A549 (cell line): ENCODE data around the gene KAT6B. TPM values are rescaled to one million over a fixed set of nuclear protein-coding genes. Genes with fewer than 3 reads are reported as not detected.

ENCODE experiments used
- ATAC-seq, 2 experiments: fragments of 200-7000 bp in 1 of 2; fragments of >200 bp in 1 of 2; cut with Nextera tagmentation in 1 of 2; cut with Tn5 transposase in 1 of 2; 3 replicates each; pipeline versions ENCODE4 v1.8.0 to v1.9.1; 2018 to 2020; ENCODE audit warnings: mild to moderate bottlenecking in 1 of 2, moderate library complexity in 1 of 2
- CTCF ChIA-PET: fragments of 300-600 bp; sonication (Branson Sonifier 250); formaldehyde crosslinking; extraction: SDS; loops from one replicate; lab custom pipeline; 2021; ENCODE audit warnings: antibody characterized with exemption, inconsistent platforms; lab: Yijun Ruan, JAX
- POLR2A ChIA-PET: fragments of 350-600 bp; formaldehyde crosslinking; extraction: SDS; loops from one replicate; lab custom pipeline; 2021; ENCODE audit warnings: antibody characterized with exemption, inconsistent platforms; lab: Yijun Ruan, JAX
- DNase-seq, 2 experiments: peaks; one replicate each; pipeline versions ENCODE4 v3.0.0 to v3.0.0-alpha.2; 2011 to 2016; ENCODE audit warnings: low read depth in 1 of 2, low spot score in 1 of 2
- FAIRE-seq: peaks from 2 replicates; lab custom pipeline; 2011; peaks lifted over from hg19 to GRCh38; lab: Jason Lieb, UNC
- H3K27ac ChIP-seq, 2 experiments: fragments of >200 bp; sonication (Bioruptor Twin); formaldehyde crosslinking; 3 replicates each; pipeline ENCODE4 v1.5.1; 2016 to 2017
- H3K4me1 ChIP-seq: fragments of >200 bp; sonication (Bioruptor Twin); formaldehyde crosslinking; 3 replicates; pipeline ENCODE4 v1.6.1; 2016
- H3K4me2 ChIP-seq: fragments of >200 bp; sonication (Bioruptor Twin); formaldehyde crosslinking; 3 replicates; pipeline ENCODE4 v1.6.1; 2016
- H3K4me3 ChIP-seq: fragments of >200 bp; sonication (Bioruptor Twin); formaldehyde crosslinking; 3 replicates; pipeline ENCODE4 v1.5.1; 2016
- H3K9me3 ChIP-seq: fragments of >200 bp; sonication (Bioruptor Twin); formaldehyde crosslinking; 3 replicates; pipeline ENCODE4 v1.6.1; 2016
- BHLHE40 ChIP-seq: IDR thresholded peaks from 2 replicates; pipeline ENCODE4 v1.6.1; 2012; ENCODE audit warnings: low read depth, low read length, inconsistent platforms
- CBX2 ChIP-seq: fragments of 200-600 bp; sonication (generic); IDR thresholded peaks from 2 replicates; pipeline ENCODE4 v1.6.1; 2016; ENCODE audit warnings: low read depth, mild to moderate bottlenecking, borderline replicate concordance
- CBX8 ChIP-seq: fragments of 200-600 bp; sonication (generic); IDR thresholded peaks from 2 replicates; pipeline ENCODE4 v1.6.1; 2016
- CHD2 ChIP-seq: fragments of 150-350 bp; IDR thresholded peaks from 2 replicates; pipeline ENCODE4 v1.6.1; 2014; ENCODE audit warnings: low read length; ENCODE audit not compliant: partially characterized antibody
- CHD4 ChIP-seq: fragments of 200-600 bp; sonication (generic); IDR thresholded peaks from 2 replicates; pipeline ENCODE4 v1.6.1; 2016; ENCODE audit warnings: antibody characterized with exemption, mild to moderate bottlenecking, borderline replicate concordance
- CTCF ChIP-seq: fragments of >200 bp; sonication (Bioruptor Twin); formaldehyde crosslinking; IDR thresholded peaks from 3 replicates; pipeline ENCODE4 v1.5.1; 2016
- EHF ChIP-seq: fragments of 250-450 bp; sonication (Bioruptor Pico); IDR thresholded peaks from 2 replicates; pipeline ENCODE4 v1.5.0; 2020; ENCODE audit warnings: mild to moderate bottlenecking
- EHMT2 ChIP-seq: fragments of 200-600 bp; sonication (generic); IDR thresholded peaks from 2 replicates; pipeline ENCODE4 v1.6.1; 2016; ENCODE audit warnings: antibody characterized with exemption, low read depth, mild to moderate bottlenecking, moderate library complexity
- FOSB ChIP-seq: fragments of 250-450 bp; sonication (Bioruptor Pico); IDR thresholded peaks from 2 replicates; pipeline ENCODE4 v1.5.0; 2020; ENCODE audit warnings: mild to moderate bottlenecking, moderate library complexity
- GATA3 ChIP-seq: IDR thresholded peaks from 2 replicates; pipeline ENCODE4 v1.6.1; 2012; ENCODE audit warnings: borderline replicate concordance
- HES2 ChIP-seq: fragments of >200 bp; sonication (Bioruptor Twin); formaldehyde crosslinking; IDR thresholded peaks from 2 replicates; pipeline ENCODE4 v1.6.1; 2016
- JUNB ChIP-seq: fragments of >200 bp; sonication (Bioruptor Twin); formaldehyde crosslinking; IDR thresholded peaks from 2 replicates; pipeline ENCODE4 v1.6.1; 2016
- KDM1A ChIP-seq: fragments of 200-600 bp; sonication (generic); IDR thresholded peaks from 2 replicates; pipeline ENCODE4 v1.6.1; 2016; ENCODE audit warnings: low read depth, mild to moderate bottlenecking
- MAFK ChIP-seq: fragments of 450-650 bp; IDR thresholded peaks from 2 replicates; pipeline ENCODE4 v1.6.1; 2014; ENCODE audit not compliant: partially characterized antibody
- MYC ChIP-seq: IDR thresholded peaks from 2 replicates; pipeline ENCODE4 v1.6.1; 2012; ENCODE audit warnings: mild to moderate bottlenecking, inconsistent platforms, low read length, improper control_type of control experiment, borderline replicate concordance
- NPAS2 ChIP-seq: fragments of 250-450 bp; sonication (Bioruptor Pico); IDR thresholded peaks from 2 replicates; pipeline ENCODE4 v1.8.0; 2022; ENCODE audit warnings: mild to moderate bottlenecking, moderate library complexity, borderline replicate concordance
- PBX3 ChIP-seq: IDR thresholded peaks from 2 replicates; pipeline ENCODE4 v1.6.1; 2012
- RAD21 ChIP-seq, 2 experiments: fragments of >200 bp in 1 of 2; sonication (Bioruptor Twin) in 1 of 2; formaldehyde crosslinking in 1 of 2; IDR thresholded peaks in 1 of 2; conservative IDR thresholded peaks in 1 of 2; 2 replicates in 1 of 2; 3 replicates in 1 of 2; pipeline ENCODE4 v1.6.1; 2012 to 2018; ENCODE audit warnings: inconsistent platforms in 1 of 2
- RARB ChIP-seq: fragments of 250-450 bp; sonication (Bioruptor Pico); IDR thresholded peaks from 2 replicates; pipeline ENCODE4 v1.8.0; 2021; ENCODE audit warnings: mild to moderate bottlenecking, moderate library complexity
- RFX5 ChIP-seq: fragments of 450-650 bp; IDR thresholded peaks from 2 replicates; pipeline ENCODE4 v1.7.1; 2014; ENCODE audit warnings: antibody characterized with exemption, mild to moderate bottlenecking, moderate library complexity
- ZFP36 ChIP-seq: fragments of 450-650 bp; IDR thresholded peaks from 2 replicates; pipeline ENCODE4 v1.6.1; 2014; ENCODE audit warnings: borderline replicate concordance; ENCODE audit not compliant: partially characterized antibody
- WGBS: methylation state at CpG from one replicate; pipeline ENCODE4 v1.1.6; 2017; ENCODE audit errors: missing lambda C conversion rate; 5-methylcytosine and 5-hydroxymethylcytosine counted together
- polyA plus RNA-seq, 4 experiments: library from polyadenylated mRNA; depleted of rRNA in 3 of 4; stranded (reverse); fragments of >200 nt; fragmentation: RNase III in 1 of 4; extraction: RNeasy Plus Mini Kit Qiagen cat#74134 plus additional on column Dnase treatment in 1 of 4; gene quantifications; 2 replicates in 3 of 4; 3 replicates in 1 of 4; pipeline ENCODE4 v1.2.3, GENCODE V29; 2011 to 2017

Gene KAT6B
- polyA plus RNA-seq, 2 of the 4 experiments (the other 2 are of a cell fraction), result 5.6 to 5.7 TPM

- no peak overlapping the region for H3K4me2 ChIP-seq
- H3K4me1 ChIP-seq, result no peaks in the 10 kb centered on the region
- FAIRE-seq (no peak), ATAC-seq (no peak), DNase-seq (no peak)
- 81% methylated on average over 10 of the region's 10 CpGs for WGBS
- no peak overlapping the region for H3K27ac ChIP-seq
- peaks cover 5% of the 10 kb centered on the region; the same call in 2 of the 3 replicates for H3K9me3 ChIP-seq
- no peak overlapping the region for H3K4me3 ChIP-seq
- ChIA-PET POLR2A (no interaction called here), CTCF (no interaction called here)
- peak; percentile 47 for TF ChIP-seq ZFP36
- TF ChIP-seq BHLHE40, result no peak
Measured at GRCh38 chr10:75062506-75063299, 236.3 kb downstream of the KAT6B start.

GRCh38 chr10:75063461-75064230, 237.2 kb downstream of the KAT6B start:
- TF ChIP-seq CTCF (no peak), RAD21 (conservative IDR thresholded peaks at IDR 0.05 in 1 of 2, IDR thresholded peaks at IDR 0.05 in 1 of 2) (no peak), HES2 (no peak), JUNB (no peak), RFX5 (no peak), MYC (no peak), NPAS2 (no peak), CHD4 (no peak), FOSB (CRISPR knock-in tag) (no peak), RARB (no peak), EHMT2 (no peak), EHF (CRISPR knock-in tag) (no peak), PBX3 (no peak), MAFK (no peak), GATA3 (no peak), CBX2 (no peak), CHD2 (no peak), CBX8 (no peak), KDM1A (no peak)
- ATAC-seq (no peak), FAIRE-seq (no peak), DNase-seq (no peak)
- Histone ChIP-seq H3K9me3 (no peaks in the 10 kb centered on the region), H3K27ac (no peak overlapping the region), H3K4me2 (no peak overlapping the region), H3K4me1 (no peaks in the 10 kb centered on the region), H3K4me3 (no peak overlapping the region)
- CTCF ChIA-PET, result interaction anchor here (0.5 kb wide), 1 partner anchor 1978 kb away, joined by 3 read pairs; no protein-coding TSS in a partner anchor
- WGBS, result 63% methylated on average over 8 of the region's 8 CpGs
- POLR2A ChIA-PET, result no interaction called here
